Right cardiac atrium (tissue), 5 donors: ENCODE measurements around the gene IGSF9B. TPM values are rescaled to one million over a fixed set of nuclear protein-coding genes. Genes with fewer than 3 reads are reported as not detected.

Source experiments
- ATAC-seq, 2 donors: fragments of 200-7000 bp; cut with Tn5 transposase; one replicate each; pipeline versions ENCODE4 v1.8.0 to v1.9.1; 2020; ENCODE audit warnings: moderate library complexity in 2 of 2, mild to moderate bottlenecking in 1 of 2
- DNase-seq, 3 donors: peaks; one replicate each; pipeline ENCODE4 v3.0.0-alpha.2; 2020
- H3K27ac ChIP-seq: one replicate; pipeline ENCODE4 v1.5.1; 2013; ENCODE audit warnings: mild to moderate bottlenecking, low read length, control low read depth, moderate library complexity
- H3K27me3 ChIP-seq: one replicate; pipeline ENCODE4 v1.6.1; 2013; ENCODE audit not compliant: control insufficient read depth, insufficient read depth
- H3K4me1 ChIP-seq: one replicate; pipeline ENCODE4 v1.6.1; 2013; ENCODE audit warnings: low read length; ENCODE audit not compliant: control insufficient read depth, insufficient read depth
- H3K4me3 ChIP-seq: one replicate; pipeline ENCODE4 v1.5.1; 2013; ENCODE audit warnings: low read length, control low read depth
- H3K9me3 ChIP-seq: one replicate; pipeline ENCODE4 v1.6.1; 2013; ENCODE audit warnings: low read length; ENCODE audit not compliant: control insufficient read depth
- whole genome bisulfite sequencing: extraction: QIAGEN DNeasy Blood & Tissue Kit; methylation state at CpG from one replicate; pipeline ENCODE4 v1.1.7; 2013; 5-methylcytosine and 5-hydroxymethylcytosine counted together
- intact Hi-C, 4 donors: fragments of 100-400 bp; cut with DNase I; formaldehyde crosslinking; loops; one replicate each; pipeline versions ENCODE4 v1.11.0 to v1.14.0; 2022 to 2023
- polyA plus RNA-seq: library from polyadenylated mRNA; stranded (reverse); fragments of 200-250 nt; gene quantifications from one replicate; pipeline ENCODE4 v1.2.3, GENCODE V29; 2013
- total RNA-seq, 4 donors: library from RNA; stranded (reverse); fragmentation: NEBNext Ultra II Directional; extraction: Animal tissue kit (Norgen Biotek cat#: 25700); gene quantifications; one replicate each; pipeline ENCODE4 v1.2.1, GENCODE V29; 2021
- donor health status: healthy with polysubstance abuse.
- donor health status: DM: no; HTN: yes; CAD: no.
- donor health status: DM: no; HTN: no; CAD: no.
- donor health status: DM: no; HTN: yes; CAD: no; lungs with severe emphysema.
- donor health status: DM: yes; HTN: yes; CAD: no.

IGSF9B gene
- total and polyA plus RNA-seq, 5 donors, result 27.8 to 58.9 (median 53.1) TPM

DNA sequence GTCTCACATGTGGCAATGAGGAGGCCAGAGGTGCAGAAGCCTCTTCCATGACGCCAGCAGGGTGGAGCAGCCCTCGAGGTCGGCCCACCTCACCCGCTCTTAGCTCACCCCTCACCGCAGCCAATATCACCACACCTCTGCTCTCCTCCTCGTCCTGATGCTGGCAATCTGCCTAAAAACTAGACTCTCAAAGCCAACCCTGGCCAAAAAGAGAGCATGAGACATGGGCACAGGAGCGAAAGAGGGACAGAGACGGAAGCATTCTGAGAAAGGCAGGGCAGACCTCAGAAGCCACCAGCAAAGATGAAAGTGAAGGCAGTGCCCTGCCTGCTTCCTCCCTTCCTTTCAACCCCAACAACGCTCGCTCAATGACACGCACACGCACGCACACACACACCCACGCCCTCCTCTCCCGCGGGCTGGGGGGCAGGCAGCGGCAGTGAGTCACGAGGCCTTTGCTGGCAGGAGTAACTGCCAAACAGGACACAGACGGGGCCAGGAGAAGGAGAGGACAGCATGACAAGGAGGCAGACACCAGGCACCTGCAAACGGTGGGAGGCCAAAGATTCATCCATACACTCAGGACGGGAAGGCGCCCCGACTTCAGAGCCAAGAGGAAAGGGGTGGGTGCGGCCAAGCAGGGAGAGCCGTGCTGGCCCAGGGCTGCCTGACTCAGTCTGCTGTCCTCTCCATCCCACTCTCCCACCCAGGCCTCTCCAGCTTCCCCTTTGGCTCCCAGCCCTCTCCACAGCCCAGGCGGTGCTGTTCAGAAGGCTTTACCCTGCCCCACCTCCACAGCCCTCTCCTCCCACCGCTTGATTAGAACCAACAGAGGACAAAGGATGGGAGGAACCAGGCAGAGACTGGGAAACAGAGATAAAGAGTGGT, 11.4 kb downstream of the IGSF9B start:
- H3K4me3 ChIP-seq, result no peak overlapping the region
- peak; percentile 85 to 86 (median 85) for DNase-seq
- H3K4me1 ChIP-seq, result peaks cover 17% of the 10 kb centered on the region
- H3K27ac ChIP-seq, result peak overlapping the region; percentile 8
- intact Hi-C loops, result no loop called here
- peak; percentile 71 to 90 for ATAC-seq
- H3K9me3 ChIP-seq, result no peaks in the 10 kb centered on the region
- no peaks in the 10 kb centered on the region for H3K27me3 ChIP-seq
- 25% methylated on average over 27 of the region's 27 CpGs for WGBS

- H3K27me3 ChIP-seq, result no peaks in the 10 kb centered on the region
- H3K4me1 ChIP-seq, result peaks cover 17% of the 10 kb centered on the region
- DNase-seq (peak in 2 of 3 donors; percentile 43 to 47), ATAC-seq (no peak)
- 85% methylated on average over 12 of the region's 12 CpGs for WGBS
- no peak overlapping the region for H3K4me3 ChIP-seq
- intact Hi-C loops, result no loop called here
- no peaks in the 10 kb centered on the region for H3K9me3 ChIP-seq
- H3K27ac ChIP-seq, result no peak overlapping the region
Measured at GRCh38 chr11:133943950-133944698, 12.6 kb downstream of the IGSF9B start.

DNA sequence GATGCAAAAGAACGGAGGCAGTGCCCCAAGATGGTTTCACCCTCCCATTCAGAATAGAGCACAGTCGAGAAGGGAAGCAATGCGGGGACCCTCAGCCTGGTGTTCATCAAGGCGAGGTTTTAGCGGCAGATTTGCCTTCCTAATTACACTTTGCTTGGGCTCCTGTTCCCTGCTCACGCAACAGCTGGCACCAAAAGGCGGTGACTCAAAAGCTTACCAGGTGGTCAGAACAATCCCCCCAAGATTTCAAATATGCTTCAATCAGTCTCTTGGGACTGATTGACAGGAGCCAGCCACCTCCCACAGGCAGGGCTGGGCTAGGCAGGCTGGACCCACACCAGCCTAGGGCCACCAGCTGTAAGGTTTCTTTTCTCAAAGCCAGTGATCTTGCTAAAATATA, 14.2 kb downstream of the IGSF9B start:
- H3K4me3 ChIP-seq, result no peak overlapping the region
- ATAC-seq (no peak), DNase-seq (peak in 1 of 3 donors; percentile 13)
- H3K27me3 ChIP-seq, result no peaks in the 10 kb centered on the region
- H3K4me1 ChIP-seq, result peaks cover 9% of the 10 kb centered on the region
- WGBS, result 88% methylated on average over 7 of the region's 7 CpGs
- no peaks in the 10 kb centered on the region for H3K9me3 ChIP-seq
- no peak overlapping the region for H3K27ac ChIP-seq
- intact Hi-C loops, result no loop called here

DNA sequence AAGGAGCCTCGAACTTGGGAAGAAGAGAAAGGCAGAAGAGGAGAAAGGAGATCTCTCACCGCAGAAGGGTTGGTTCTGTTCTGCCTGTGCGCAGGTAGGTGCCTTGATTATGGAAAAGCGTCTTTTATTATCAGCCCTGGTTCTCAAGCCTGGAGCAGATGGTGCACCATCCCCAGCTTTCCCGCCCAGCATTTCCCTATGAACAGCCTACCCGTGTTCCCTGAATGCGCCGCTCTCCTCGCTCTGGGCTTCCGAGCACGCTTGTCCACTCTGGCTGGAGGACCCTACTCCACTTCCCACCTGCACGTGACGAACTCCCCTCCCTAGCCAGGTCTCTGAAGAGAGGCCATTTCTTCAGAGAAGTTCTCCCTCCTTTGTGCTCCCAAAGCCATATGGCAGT, 15.2 kb downstream of the IGSF9B start:
- Histone ChIP-seq H3K27ac (no peak overlapping the region), H3K27me3 (no peaks in the 10 kb centered on the region), H3K4me3 (no peak overlapping the region), H3K9me3 (no peaks in the 10 kb centered on the region), H3K4me1 (peaks cover 4% of the 10 kb centered on the region)
- WGBS, result 90% methylated on average over 13 of the region's 13 CpGs
- intact Hi-C loops, result no loop called here
- ATAC-seq (no peak), DNase-seq (peak in 1 of 3 donors; percentile 36)

DNA sequence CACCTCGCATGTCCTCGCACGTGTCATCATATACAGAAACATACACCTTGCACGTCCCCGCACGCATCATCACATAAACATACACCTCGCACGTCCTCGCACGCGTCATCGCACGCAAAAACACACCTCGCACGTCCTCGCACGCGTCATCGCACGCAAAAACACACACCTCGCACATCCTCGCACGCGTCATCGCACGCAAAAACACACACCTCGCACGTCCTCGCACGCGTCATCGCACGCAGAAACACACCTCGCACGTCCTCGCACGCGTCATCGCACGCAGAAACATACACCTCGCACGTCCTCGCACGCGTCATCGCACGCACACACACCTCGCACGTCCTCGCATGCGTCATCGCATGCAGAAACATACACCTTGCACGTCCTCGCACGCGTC, 16.7 kb downstream of the IGSF9B start:
- DNase-seq (peak in 1 of 3 donors; percentile 23), ATAC-seq (no peak)
- Histone ChIP-seq H3K27me3 (no peaks in the 10 kb centered on the region), H3K4me1 (peaks cover 1% of the 10 kb centered on the region), H3K4me3 (no peak overlapping the region), H3K9me3 (no peaks in the 10 kb centered on the region), H3K27ac (no peak overlapping the region)
- intact Hi-C loops, result no loop called here
- 96% methylated on average over 56 of the region's 56 CpGs for WGBS

GRCh38 chr11:133939558-133939957, 17.2 kb downstream of the IGSF9B start:
- 95% methylated on average over 30 of the region's 30 CpGs for WGBS
- Histone ChIP-seq H3K4me3 (no peak overlapping the region), H3K9me3 (no peaks in the 10 kb centered on the region), H3K27me3 (no peaks in the 10 kb centered on the region), H3K27ac (no peak overlapping the region), H3K4me1 (peaks cover 3% of the 10 kb centered on the region)
- ATAC-seq (no peak), DNase-seq (peak in 1 of 3 donors; percentile 38)
- intact Hi-C loops, result no loop called here

DNA sequence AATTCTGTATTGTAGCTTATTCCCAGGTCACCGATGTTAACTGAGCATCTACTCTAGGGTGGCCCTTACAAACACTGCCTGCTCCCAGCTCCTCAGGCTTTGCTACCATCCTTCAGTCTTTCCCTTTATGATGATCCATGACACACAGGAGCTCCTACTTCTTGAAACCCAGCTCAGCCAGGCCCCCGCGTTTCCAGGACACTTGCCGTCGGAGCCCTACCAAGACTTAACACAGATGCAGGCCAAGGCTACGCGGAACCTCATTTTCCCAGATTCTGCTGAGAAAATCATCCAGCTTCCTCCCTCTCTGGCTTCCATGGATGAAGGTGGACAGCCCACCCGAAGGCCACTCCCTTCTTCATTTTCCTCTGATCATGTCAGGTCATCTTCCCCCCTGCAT, 18.6 kb downstream of the IGSF9B start:
- DNase-seq, result no peak
- no peak for ATAC-seq
- 95% methylated on average over 8 of the region's 8 CpGs for WGBS
- Histone ChIP-seq H3K27ac (no peak overlapping the region), H3K9me3 (no peaks in the 10 kb centered on the region), H3K27me3 (no peaks in the 10 kb centered on the region), H3K4me3 (no peak overlapping the region), H3K4me1 (peaks cover 3% of the 10 kb centered on the region)
- intact Hi-C loops, result no loop called here

DNA sequence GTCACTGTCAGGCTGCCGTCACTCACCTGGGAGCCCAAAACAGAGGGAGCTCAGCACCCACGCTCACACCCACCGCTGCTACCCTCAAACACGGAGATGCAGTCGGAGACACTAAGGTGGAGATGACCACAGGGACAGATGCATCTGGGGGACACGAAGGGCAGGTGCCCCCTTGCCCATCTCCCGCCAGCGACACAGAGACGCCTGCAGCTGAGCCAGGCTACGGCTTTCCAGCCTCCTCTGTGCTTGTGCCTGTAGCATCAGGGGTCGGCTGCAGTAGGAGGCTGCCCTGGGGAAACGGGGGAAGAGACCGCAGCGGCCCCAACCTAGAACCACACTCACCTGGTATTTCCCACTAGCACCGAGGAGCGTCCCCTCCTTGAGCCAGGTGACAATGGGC, 19.3 kb downstream of the IGSF9B start:
- no peak for DNase-seq
- H3K9me3 ChIP-seq, result no peaks in the 10 kb centered on the region
- no peaks in the 10 kb centered on the region for H3K27me3 ChIP-seq
- intact Hi-C loops, result no loop called here
- peaks cover 3% of the 10 kb centered on the region for H3K4me1 ChIP-seq
- 96% methylated on average over 16 of the region's 16 CpGs for WGBS
- H3K4me3 ChIP-seq, result no peak overlapping the region
- H3K27ac ChIP-seq, result no peak overlapping the region
- no peak for ATAC-seq

- H3K4me3 ChIP-seq, result no peak overlapping the region
- H3K4me1 ChIP-seq, result peaks cover 3% of the 10 kb centered on the region
- ATAC-seq (no peak), DNase-seq (peak in 1 of 3 donors; percentile 46)
- H3K27ac ChIP-seq, result no peak overlapping the region
- WGBS, result 80% methylated on average over 13 of the region's 13 CpGs
- H3K9me3 ChIP-seq, result no peaks in the 10 kb centered on the region
- H3K27me3 ChIP-seq, result no peaks in the 10 kb centered on the region
- intact Hi-C loops, result no loop called here
Measured at GRCh38 chr11:133937015-133937414, 19.8 kb downstream of the IGSF9B start.

DNA sequence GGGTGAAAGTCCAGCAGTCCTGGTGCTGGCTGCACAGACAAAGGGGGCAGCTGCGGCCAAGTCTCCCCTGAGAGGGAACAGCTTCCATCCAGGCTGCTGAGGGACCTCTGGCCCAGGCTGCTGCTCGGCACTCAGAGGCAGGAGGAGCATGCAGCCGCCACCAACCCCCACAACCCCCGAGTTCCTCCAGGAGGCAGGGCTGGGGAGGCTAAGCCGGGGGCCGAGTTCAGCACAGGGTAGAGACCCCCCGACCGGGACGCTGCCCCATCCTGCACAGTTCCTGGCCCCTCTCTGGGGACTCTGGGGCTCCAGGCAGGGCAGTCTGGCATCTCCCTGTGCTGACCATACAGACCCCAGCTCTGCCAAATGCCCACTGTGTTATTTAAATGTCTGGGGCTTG, 20.2 kb downstream of the IGSF9B start:
- Histone ChIP-seq H3K4me3 (no peak overlapping the region), H3K4me1 (peaks cover 3% of the 10 kb centered on the region), H3K27me3 (no peaks in the 10 kb centered on the region), H3K9me3 (no peaks in the 10 kb centered on the region), H3K27ac (no peak overlapping the region)
- WGBS, result 51% methylated on average over 9 of the region's 9 CpGs
- DNase-seq (peak in 1 of 3 donors; percentile 49), ATAC-seq (peak in 1 of 2 donors; percentile 2)
- intact Hi-C loops, result no loop called here

GRCh38 chr11:133936136-133936535, 20.6 kb downstream of the IGSF9B start:
- Histone ChIP-seq H3K9me3 (no peaks in the 10 kb centered on the region), H3K4me1 (peaks cover 3% of the 10 kb centered on the region), H3K4me3 (no peak overlapping the region), H3K27ac (no peak overlapping the region), H3K27me3 (no peaks in the 10 kb centered on the region)
- intact Hi-C loops, result no loop called here
- 58% methylated on average over 13 of the region's 13 CpGs for WGBS
- ATAC-seq (no peak), DNase-seq (no peak)
